HG03103 (cell line): ENCODE measurements around the gene NFATC2IP.
"Not testable (repeated sequence)": the region's sequence is repeated elsewhere in the genome, so short reads cannot be mapped to it uniquely, and the experiment has no call there.

Source experiments
- ATAC-seq: cut with Tn5 transposase; IDR thresholded peaks from one replicate; pipeline ENCODE4 v1.9.1; 2021; ENCODE audit warnings: low read depth; ENCODE audit not compliant: unreplicated experiment

NFATC2IP gene

DNA sequence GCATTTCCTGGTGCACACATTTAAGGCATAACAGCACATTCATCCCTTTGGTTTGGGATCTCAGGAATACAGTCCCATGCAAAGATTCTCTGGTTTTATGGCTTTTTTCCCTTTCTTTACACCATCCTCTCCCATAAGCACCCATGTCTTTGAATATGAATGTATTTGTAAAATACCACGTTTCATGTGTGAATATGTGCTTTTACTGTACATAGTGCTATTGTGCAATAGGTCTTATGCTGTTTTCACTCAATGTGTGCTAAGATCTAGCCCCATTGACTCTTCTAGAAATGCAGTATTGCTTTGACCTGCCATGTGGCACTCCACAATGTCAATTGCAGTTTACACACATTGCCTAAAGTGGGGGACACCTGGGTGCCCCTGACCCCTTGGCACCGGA lies 13.8 kb downstream of the NFATC2IP start:
- ATAC-seq, result no peak

DNA sequence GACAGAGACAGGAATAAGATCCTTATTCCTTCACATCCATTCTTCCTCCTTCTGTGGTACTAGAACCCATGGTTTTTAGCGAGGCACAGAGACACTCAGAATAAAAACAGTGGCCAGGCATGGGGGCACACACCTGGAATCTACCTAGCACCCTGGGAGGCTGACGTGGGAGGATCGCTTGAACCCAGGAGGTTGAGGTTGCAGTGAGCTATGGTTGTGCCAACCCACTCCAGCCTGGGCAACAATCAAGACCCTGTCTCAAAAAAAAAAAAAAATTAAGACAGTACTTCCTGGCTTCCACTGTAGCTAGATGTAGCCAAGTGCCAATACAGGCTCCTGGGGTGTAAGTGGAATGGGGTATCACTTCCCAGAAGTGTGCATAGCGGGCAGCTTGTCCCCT lies 16.4 kb downstream of the NFATC2IP start:
- ATAC-seq, result no peak

DNA sequence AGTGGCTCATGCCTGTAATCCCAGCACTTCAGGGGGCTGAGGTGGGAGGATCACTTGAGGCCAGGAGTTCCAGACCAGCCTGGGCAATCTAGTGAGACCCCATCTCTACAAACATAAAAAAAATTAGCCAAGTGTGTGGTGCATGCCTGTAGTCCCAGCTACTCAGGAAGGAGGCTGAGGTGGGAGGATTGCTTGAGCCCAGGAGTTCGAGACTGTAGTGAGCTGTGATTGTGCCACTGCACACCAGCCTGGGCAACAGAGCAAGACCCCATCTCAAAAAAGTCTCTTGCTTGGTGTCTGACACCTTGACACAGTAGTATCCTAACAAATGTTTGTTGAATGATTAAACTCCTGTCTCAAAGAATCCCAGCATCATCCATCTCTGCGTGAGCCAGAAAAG lies 19.0 kb downstream of the NFATC2IP start:
- not testable (repeated sequence) for ATAC-seq

DNA sequence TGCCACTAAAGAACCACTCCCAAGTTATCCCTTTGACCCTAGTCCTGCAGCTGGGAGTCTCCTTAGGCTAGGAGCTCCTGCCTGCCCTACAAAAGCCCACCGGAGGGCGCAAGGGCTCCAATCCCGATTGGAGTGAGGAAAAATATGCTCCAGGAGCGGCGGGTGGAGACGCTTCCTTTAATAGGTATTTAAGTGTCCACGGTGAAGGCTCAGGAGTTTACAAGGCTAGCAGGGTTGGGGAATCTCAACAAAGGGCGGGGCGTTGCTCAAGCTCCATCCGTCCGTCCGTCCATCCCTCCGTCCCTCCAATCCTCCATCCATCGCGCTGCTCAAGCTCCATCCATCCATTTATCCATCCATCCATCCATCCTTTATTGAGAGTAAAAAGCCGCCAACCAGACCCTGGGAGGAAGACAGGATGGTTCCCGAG lies 23.3 kb downstream of the NFATC2IP start:
- no peak for ATAC-seq

DNA sequence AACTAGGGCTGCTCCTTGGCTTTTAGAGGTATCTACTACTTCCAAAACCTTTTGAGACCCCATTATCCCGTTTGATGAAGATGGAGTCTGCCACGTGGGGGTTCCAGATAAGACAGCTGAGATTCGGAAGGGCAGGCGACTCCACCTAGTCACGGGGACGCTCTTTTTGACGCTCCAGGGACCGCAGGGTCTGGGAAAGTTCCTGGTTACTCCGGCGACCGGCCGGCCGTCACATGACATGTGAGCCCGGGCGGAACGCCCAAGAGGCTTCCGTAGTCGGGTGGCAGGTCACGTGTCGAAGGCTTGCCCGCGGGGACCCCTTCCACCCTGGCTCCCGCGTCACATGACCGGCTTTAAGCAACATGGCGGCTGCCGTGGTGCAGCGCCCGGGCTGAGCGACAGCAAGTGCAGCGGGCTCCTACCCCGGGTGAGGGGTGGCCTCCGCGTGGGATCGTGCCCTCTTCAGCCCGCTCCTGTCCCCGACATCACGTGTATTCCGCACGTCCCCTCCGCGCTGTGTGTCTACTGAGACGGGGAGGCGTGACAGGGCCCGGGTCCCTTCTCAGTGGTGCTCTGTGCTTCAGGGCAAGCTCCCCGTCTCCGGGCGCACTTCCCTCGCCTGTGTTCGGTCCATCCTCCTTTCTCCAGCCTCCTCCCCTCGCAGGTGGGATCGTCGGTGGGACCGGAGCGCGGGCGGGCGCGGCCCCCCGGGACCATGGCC lies 23.9 kb downstream of the NFATC2IP start, which contains the start of gene SPNS1:
SPNS1 (plus strand) TSS at position 342 of the 721 bp plus-strand sequence; CDS start at position 716, 374 bp downstream.
- peak; percentile 87 for ATAC-seq

DNA sequence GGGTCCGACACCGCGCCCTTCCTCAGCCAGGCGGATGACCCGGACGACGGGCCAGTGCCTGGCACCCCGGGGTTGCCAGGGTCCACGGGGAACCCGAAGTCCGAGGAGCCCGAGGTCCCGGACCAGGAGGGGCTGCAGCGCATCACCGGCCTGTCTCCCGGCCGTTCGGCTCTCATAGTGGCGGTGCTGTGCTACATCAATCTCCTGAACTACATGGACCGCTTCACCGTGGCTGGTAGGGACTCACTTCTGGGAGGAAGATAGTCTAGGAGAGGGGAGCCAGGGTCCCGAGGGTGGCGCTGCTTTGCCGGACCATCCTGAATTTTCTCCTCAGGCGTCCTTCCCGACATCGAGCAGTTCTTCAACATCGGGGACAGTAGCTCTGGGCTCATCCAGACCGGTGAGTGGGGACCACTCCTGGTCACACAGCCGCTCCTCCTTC lies 24.4 kb downstream of the NFATC2IP start:
- no peak for ATAC-seq

DNA sequence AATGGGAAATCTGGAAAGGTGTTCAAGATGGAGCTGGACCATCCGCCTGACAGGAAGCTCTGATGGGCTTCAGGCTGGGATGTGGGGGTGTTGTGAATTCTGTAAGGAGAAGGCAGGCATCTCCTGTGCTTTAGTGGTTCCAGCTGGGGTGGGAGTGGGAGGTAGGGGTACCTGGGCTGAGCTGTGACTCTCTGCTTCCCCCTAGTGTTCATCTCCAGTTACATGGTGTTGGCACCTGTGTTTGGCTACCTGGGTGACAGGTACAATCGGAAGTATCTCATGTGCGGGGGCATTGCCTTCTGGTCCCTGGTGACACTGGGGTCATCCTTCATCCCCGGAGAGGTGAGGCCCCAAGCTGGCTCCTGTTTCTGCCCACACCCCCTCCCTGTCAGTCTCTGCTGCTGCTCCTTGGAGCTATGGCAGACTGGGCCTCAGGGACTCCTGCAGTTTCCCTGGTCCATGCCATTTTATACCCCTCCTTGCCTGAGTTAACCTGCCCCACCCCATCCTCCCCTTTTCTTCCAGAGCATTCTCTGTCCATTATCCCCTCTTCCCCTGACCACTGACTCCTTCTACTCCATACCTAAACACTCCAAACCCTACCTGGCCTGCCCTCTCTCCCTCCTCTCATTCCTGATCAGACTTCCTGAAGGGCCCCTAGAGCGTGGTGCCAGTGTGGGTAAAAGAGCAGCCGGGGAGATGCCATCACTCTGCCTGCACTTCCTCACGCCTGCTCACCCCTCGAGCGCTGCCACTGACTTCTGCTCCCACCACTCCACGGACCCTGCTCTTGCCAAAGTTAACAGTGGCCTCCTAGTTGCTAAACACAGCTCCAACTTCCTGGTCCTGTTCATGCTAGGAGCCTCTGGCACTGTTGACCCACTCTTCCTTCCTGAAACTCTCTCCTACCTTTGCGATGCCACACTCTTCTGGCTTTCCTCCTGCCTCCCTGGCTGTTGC lies 27.2 kb downstream of the NFATC2IP start:
- ATAC-seq, result no peak

DNA sequence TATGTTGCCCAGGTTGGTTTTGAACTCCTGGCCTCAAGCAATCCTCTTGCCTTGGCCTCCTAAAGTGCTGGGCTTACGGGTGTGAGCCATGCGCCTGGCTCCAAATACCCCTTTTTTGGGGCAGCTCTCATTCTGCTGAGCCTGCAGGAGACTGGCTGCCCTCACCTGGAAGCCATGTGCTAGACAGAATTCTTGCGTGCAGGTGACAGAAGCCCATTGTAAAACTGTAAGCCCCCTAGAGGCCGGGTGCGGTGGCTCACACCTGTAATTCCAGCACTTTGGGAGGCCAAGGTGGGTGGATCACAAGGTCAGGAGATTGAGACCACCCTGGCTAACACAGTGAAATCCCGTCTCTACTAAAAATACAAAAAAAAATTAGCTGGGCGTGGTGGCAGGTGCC lies 29.6 kb downstream of the NFATC2IP start:
- not testable (repeated sequence) for ATAC-seq

DNA sequence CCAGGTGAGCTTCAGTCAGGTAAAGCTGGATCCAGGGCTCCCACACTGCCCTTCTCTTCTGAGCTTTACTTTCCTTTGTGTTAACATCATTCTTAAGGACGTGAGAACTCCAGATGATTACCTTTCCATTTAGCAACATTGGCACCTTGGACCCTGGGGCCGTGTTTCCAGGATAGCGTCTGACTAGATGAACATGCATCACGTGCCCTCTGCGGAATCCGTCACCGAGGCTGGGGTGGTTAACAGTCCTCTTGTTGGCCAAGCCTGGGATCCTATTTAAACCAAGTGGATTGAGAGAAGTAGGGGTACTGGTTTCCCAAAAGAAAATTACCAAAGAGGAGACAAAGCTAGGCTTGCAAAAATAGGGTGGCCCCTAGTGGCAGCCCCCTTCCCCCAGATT lies 30.2 kb downstream of the NFATC2IP start:
- ATAC-seq, result no peak

DNA sequence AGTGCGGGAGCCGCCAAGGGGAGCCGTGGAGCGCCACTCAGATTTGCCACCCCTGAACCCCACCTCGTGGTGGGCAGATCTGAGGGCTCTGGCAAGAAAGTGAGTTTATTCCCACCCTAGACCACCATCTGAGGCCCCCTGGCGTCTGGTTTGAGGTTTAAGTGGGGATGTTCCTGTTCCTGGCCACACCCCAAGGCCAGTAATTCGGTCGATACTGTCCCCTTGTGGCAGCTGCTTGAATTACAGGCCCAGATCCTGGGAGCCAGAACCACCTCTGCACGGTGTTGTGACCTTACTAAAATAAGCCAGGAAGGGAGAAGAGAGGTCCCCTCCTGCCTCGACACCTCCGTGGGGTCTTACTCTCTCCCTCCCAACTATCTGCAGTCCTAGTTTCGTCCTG lies 30.8 kb downstream of the NFATC2IP start:
- ATAC-seq, result no peak

DNA sequence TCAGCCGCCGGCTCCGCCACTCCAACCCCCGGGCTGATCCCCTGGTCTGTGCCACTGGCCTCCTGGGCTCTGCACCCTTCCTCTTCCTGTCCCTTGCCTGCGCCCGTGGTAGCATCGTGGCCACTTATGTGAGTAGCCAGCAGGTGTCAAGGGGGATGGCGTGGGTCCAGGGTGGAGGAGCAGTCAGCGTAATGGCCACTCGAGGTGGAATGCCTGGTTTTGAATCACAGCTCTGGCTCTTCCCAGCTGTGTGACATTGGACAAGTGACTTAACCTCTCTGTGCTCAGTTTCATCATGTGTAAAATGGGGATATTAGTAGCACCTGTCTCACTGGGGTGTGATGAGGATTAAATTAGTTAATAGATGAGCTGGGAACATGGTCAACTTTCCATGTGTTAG lies 31.7 kb downstream of the NFATC2IP start:
- ATAC-seq, result no peak

DNA sequence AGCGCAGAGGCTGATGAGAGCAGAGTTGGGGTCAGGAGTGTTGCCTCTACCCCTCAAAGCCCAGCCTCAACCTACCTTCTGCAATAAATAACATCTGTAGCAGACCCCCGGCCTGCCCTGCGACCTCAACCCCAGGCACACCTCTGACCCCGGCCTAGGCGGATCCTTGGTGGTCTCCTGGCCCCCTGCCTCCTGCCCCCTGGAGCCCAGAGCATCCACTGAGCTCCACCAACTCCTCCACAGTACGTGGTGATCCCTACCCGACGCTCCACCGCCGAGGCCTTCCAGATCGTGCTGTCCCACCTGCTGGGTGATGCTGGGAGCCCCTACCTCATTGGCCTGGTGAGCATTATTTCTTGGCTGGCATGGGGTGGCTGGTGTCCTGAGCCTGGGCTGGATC lies 32.2 kb downstream of the NFATC2IP start:
- ATAC-seq, result no peak

DNA sequence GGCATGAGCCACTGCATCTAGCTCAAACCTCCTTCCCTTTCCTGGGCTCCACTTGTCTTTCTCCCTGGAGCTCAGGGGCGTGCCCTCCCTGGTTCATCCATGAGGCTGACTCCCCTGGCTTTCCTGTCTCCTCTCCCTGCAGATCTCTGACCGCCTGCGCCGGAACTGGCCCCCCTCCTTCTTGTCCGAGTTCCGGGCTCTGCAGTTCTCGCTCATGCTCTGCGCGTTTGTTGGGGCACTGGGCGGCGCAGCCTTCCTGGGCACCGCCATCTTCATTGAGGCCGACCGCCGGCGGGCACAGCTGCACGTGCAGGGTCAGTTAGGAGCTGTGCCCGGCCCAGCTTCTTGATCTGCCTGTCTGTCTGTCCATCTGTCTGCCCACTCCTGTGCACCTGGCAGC lies 32.9 kb downstream of the NFATC2IP start:
- ATAC-seq, result no peak

DNA sequence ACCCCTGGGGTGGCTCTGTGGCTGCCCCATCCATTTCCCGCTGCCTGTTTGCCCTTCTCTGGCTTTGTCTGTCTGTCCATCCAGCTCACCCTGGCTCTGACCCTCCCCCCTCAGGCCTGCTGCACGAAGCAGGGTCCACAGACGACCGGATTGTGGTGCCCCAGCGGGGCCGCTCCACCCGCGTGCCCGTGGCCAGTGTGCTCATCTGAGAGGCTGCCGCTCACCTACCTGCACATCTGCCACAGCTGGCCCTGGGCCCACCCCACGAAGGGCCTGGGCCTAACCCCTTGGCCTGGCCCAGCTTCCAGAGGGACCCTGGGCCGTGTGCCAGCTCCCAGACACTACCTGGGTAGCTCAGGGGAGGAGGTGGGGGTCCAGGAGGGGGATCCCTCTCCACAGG lies 33.4 kb downstream of the NFATC2IP start:
- no peak for ATAC-seq

DNA sequence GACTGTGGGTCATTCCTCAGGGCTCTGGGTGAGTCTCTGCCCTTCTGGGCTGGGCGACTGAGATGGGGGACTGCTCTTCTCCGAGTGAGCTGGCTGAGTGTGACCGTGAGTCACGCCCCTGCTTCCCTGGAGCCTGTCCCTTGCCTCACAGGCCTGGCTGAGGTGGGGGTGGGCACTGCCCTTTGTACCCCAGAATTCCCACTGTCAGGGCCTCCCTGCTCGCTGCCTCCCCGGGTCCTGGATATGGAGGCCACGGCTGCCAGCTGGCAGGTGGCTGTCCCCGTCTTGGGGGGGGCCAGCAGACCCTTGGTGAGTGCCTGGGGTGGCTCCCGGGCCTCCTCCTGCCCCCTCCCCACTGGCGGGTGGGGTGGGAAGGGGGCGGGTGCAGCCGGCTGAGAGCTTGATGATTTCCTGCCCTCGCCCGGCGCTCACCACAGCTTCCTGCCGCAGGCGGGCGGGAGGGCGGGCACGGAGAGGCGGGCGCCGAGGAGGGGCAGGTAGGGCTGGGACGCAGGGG lies 33.9 kb downstream of the NFATC2IP start, which contains the start of gene LAT:
LAT (plus strand) TSS at position 434 of the 517 bp plus-strand sequence. CDS start 366 bp downstream, outside the sequence.
- ATAC-seq, result no peak

DNA sequence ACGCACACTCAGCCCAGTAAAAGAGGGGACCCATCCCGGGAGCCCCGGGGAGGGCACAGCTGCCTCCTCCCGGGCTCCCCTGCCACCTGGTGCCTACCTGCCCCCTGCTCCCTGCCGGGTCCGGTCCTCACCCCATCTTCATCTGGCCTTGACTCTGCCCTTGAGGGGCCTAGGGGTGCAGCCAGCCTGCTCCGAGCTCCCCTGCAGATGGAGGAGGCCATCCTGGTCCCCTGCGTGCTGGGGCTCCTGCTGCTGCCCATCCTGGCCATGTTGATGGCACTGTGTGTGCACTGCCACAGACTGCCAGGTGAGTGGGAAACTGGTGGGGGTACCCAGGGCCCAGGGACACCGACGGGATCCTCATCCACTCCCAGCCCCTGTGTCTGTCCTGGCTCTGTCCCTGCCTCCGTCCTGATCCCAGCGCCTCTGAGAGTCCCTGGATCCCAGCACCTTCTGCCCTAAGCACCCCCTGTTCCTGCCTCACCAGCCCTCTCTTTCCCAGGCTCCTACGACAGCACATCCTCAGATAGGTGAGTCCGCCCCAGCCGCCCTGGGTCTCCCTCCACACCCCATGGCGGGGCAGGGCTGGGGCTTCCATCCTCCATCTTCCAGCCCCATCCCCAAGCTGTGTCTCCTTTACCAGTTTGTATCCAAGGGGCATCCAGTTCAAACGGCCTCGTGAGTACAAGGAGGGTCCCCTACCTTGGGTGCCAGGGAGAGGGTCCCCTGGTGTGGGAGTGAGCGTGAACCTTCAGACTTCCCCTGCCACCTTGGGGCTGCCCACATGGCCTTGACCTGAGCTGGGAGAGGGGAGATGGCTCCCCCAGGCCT lies 34.7 kb downstream of the NFATC2IP start:
- ATAC-seq, result no peak

DNA sequence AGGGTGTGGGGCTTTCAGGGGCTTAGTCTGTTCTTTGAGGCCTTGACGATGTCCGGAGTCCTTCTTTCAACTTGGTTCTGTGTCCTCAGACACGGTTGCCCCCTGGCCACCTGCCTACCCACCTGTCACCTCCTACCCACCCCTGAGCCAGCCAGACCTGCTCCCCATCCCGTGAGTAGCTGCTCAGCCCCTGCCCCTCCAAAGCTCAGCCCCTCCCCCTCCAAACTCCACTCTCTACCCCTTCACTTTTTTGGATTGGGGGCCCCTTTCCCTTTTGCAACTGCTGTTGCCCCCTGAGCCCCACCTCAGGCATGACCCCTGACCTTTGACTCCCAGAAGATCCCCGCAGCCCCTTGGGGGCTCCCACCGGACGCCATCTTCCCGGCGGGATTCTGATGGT lies 35.3 kb downstream of the NFATC2IP start:
- ATAC-seq, result no peak

DNA sequence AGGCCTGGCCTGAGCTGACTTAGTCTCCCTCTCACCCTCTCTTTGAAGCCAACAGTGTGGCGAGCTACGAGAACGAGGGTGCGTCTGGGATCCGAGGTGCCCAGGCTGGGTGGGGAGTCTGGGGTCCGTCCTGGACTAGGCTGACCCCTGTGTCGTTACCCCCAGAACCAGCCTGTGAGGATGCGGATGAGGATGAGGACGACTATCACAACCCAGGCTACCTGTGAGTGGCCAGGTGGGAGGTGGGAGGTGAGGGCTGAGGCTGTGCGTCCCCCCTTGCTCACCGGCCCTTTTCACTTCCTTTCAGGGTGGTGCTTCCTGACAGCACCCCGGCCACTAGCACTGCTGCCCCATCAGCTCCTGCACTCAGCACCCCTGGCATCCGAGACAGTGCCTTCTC lies 35.8 kb downstream of the NFATC2IP start:
- no peak for ATAC-seq

DNA sequence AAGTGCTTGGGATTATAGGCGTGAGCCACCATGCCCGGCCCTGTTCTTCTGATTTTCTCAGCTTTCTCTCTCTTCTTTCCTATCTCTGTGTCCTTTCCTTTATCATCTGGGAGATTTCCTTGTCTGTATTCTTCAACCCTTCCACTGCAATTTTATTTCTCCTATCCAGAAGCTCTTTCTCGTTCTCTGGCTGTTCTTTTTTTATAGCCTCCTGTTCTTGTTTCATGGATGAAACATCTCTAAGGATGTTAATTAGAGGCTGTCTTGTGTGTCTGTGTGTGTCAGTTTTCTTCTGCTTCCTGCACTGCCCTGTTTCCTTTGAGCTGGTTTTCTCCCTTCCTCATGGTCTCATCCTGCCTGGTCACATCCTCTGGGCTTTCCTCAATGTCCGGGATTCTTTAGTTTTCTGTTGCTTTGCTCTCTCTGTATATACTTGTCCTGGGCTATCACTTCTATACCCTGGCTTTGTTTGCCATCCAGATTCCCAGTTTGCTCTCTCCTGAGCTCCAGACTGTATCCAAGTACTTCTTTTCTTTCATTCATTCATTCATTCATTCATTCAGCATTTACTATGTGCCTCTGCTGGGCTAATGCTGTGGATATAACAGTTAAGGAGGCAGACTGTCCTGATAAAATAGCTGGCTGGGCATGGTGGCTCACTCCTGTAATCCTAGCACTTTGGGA lies 36.6 kb downstream of the NFATC2IP start:
- ATAC-seq, result no peak

DNA sequence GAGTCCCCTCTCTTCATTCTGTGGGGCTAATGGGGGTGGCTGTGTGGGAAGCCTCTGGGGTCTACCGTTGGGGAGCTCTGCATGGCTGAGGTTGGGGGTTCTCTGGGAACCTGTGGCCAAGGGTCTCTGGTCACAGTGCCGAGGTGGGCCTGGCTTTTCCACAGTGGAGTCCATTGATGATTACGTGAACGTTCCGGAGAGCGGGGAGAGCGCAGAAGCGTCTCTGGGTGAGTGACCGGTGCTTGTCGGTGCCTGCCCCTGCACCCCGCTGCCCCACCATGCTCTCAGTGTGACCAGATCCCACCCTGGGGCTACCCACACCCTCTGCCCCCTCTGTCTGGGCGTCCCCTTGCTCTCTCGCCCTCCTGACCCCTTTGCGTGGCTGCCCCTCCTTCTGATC lies 38.6 kb downstream of the NFATC2IP start:
- ATAC-seq, result no peak
